Measurements from ENCODE around the gene RANBP9. TPM values are rescaled to one million over a fixed set of nuclear protein-coding genes. Genes with fewer than 3 reads are reported as not detected.

RANBP9 gene
- 45.7 and 67.4 TPM in 2 replicates for total RNA-seq (2014; rRNA removed; shearing (Covaris generic))

GRCh38 chr6:13711733-13712598 is at the start of gene RANBP9:
TSS of gene RANBP9 (minus strand) at chr6:13711835. CDS start at chr6:13711505, 330 bp downstream.
- DNase-seq (ENCODE audit: low read depth), result peak; percentile 88

GRCh38 chr6:13760307-13761304 is 49.0 kb upstream of the RANBP9 start:
- DNase-seq (ENCODE audit: low read depth), result no peak

- DNase-seq (ENCODE audit: low read depth), result no peak
Observed at GRCh38 chr6:13759025-13759424, 47.4 kb upstream of the RANBP9 start.

GRCh38 chr6:13754644-13755043 is 43.0 kb upstream of the RANBP9 start:
- DNase-seq (ENCODE audit: low read depth), result no peak

GRCh38 chr6:13743736-13744127 is 32.1 kb upstream of the RANBP9 start:
- DNase-seq (ENCODE audit: low read depth), result no peak

GRCh38 chr6:13742961-13743735 is 31.5 kb upstream of the RANBP9 start:
- DNase-seq (ENCODE audit: low read depth), result no peak

GRCh38 chr6:13741365-13741764 is 29.7 kb upstream of the RANBP9 start:
- peak; percentile 18 for DNase-seq (ENCODE audit: low read depth)

- DNase-seq (ENCODE audit: low read depth), result no peak
Observed at GRCh38 chr6:13735031-13735430, 23.4 kb upstream of the RANBP9 start.

- peak; percentile 83 for DNase-seq (ENCODE audit: low read depth)
Observed at GRCh38 chr6:13733178-13733887, 21.7 kb upstream of the RANBP9 start.

GRCh38 chr6:13730704-13731103 is 19.1 kb upstream of the RANBP9 start:
- no peak for DNase-seq (ENCODE audit: low read depth)

- DNase-seq (ENCODE audit: low read depth), result peak; percentile 79
Observed at GRCh38 chr6:13729891-13730290, 18.3 kb upstream of the RANBP9 start.

GRCh38 chr6:13725570-13725969 is 13.9 kb upstream of the RANBP9 start:
- DNase-seq (ENCODE audit: low read depth), result peak; percentile 97

GRCh38 chr6:13725052-13725451 is 13.4 kb upstream of the RANBP9 start:
- no peak for DNase-seq (ENCODE audit: low read depth)

- DNase-seq (ENCODE audit: low read depth), result peak; percentile 98
Observed at GRCh38 chr6:13724182-13724581, 12.5 kb upstream of the RANBP9 start.

- DNase-seq (ENCODE audit: low read depth), result no peak
Observed at GRCh38 chr6:13722880-13723279, 11.2 kb upstream of the RANBP9 start.

- DNase-seq (ENCODE audit: low read depth), result no peak
Observed at GRCh38 chr6:13718123-13718458, 6.5 kb upstream of the RANBP9 start.

GRCh38 chr6:13716955-13717295 is 5.3 kb upstream of the RANBP9 start:
- no peak for DNase-seq (ENCODE audit: low read depth)

- no peak for DNase-seq (ENCODE audit: low read depth)
Observed at GRCh38 chr6:13716225-13716954, 4.8 kb upstream of the RANBP9 start.

- peak; percentile 33 for DNase-seq (ENCODE audit: low read depth)
Observed at GRCh38 chr6:13715444-13715883, 3.8 kb upstream of the RANBP9 start.

- DNase-seq (ENCODE audit: low read depth), result no peak
Observed at GRCh38 chr6:13712599-13712898, 914 bp upstream of the RANBP9 start.

- no peak for DNase-seq (ENCODE audit: low read depth)
Observed at GRCh38 chr6:13711324-13711732, 307 bp downstream of the RANBP9 start.
